Measurements from ENCODE around the gene SLC17A6.

Gene SLC17A6

DNA sequence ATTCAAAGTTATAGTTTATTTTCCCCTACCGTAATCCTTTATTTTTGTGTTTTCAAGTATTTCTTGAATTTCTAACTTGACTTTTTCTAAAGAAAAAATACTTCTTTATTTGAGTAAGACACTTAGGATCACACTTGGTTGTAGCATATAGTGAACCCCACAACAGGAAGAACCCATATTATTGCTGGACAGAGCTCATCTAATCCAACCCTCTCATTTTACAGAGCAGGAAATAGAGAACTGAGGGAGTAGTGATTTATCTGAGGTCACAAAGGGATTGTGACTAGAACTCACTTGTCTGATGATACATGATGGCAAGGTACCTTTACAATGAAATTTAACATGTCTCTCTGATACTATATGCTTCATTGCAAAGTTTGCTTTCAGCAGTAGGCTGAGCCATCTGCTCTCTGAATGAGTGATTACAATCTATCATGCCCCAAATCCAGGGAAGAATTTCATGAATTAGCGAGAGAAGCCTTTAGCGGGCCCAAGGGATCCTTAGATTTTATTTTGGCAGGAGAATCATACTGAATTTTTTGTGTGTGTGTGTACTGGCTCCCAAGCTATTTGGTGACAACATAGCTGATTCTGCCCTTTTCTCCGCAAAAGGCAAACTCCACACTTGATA is 9.8 kb downstream of the SLC17A6 start:
- Mint-ChIP-seq H3K27ac (no peak overlapping the region), H3K36me3 (ENCODE audit: low read depth) (peaks cover 3% of the 10 kb centered on the region), H3K4me3 (no peak overlapping the region), H3K4me1 (no peaks in the 10 kb centered on the region), H3K9me3 (no peaks in the 10 kb centered on the region), H3K27me3 (ENCODE audit: low read depth) (peaks cover 63% of the 10 kb centered on the region)
- TF ChIP-seq, protein P1, sequence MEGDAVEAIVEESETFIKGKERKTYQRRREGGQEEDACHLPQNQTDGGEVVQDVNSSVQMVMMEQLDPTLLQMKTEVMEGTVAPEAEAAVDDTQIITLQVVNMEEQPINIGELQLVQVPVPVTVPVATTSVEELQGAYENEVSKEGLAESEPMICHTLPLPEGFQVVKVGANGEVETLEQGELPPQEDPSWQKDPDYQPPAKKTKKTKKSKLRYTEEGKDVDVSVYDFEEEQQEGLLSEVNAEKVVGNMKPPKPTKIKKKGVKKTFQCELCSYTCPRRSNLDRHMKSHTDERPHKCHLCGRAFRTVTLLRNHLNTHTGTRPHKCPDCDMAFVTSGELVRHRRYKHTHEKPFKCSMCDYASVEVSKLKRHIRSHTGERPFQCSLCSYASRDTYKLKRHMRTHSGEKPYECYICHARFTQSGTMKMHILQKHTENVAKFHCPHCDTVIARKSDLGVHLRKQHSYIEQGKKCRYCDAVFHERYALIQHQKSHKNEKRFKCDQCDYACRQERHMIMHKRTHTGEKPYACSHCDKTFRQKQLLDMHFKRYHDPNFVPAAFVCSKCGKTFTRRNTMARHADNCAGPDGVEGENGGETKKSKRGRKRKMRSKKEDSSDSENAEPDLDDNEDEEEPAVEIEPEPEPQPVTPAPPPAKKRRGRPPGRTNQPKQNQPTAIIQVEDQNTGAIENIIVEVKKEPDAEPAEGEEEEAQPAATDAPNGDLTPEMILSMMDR (IDR thresholded peaks at IDR 0.05; ENCODE audit: unreplicated experiment in 3 of 3): no peak

DNA sequence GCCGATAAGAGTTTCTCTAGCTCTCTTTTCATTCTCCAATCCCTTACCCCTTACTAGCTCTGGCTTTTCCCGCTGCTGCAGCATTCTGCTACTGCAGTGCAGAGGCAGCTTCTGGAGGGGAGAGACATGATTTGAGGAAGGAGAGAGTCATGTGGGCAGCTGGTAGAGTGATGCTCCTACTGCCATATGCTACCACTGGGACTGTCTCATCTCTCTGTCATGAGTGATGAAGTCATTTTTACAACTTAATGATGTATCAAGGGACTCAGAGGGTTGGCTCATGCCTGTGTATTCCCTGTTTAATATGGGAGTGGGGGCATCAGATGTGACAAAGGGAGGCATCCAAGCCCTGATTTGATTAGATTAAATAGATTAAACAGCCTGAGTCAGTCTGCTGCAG is 11.3 kb downstream of the SLC17A6 start:
- Mint-ChIP-seq H3K27ac (no peak overlapping the region), H3K27me3 (ENCODE audit: low read depth) (peaks cover 48% of the 10 kb centered on the region), H3K4me1 (no peaks in the 10 kb centered on the region), H3K4me3 (no peak overlapping the region), H3K36me3 (ENCODE audit: low read depth) (no peaks in the 10 kb centered on the region), H3K9me3 (no peaks in the 10 kb centered on the region)
- TF ChIP-seq, protein P1 (IDR thresholded peaks at IDR 0.05; ENCODE audit: unreplicated experiment in 3 of 3): no peak

- Mint-ChIP-seq H3K27ac (no peak overlapping the region), H3K9me3 (no peaks in the 10 kb centered on the region), H3K36me3 (ENCODE audit: low read depth) (no peaks in the 10 kb centered on the region), H3K4me1 (no peaks in the 10 kb centered on the region), H3K27me3 (ENCODE audit: low read depth) (peaks cover 4% of the 10 kb centered on the region), H3K4me3 (no peak overlapping the region)
- TF ChIP-seq, protein P1 (IDR thresholded peaks at IDR 0.05; ENCODE audit: unreplicated experiment in 3 of 3): no peak
These were observed 21.1 kb downstream of the SLC17A6 start for GRCh38 chr11:22359295-22359694.

- Mint-ChIP-seq H3K9me3 (no peaks in the 10 kb centered on the region), H3K4me3 (no peak overlapping the region), H3K27me3 (ENCODE audit: low read depth) (peaks cover 4% of the 10 kb centered on the region), H3K36me3 (ENCODE audit: low read depth) (no peaks in the 10 kb centered on the region), H3K27ac (no peak overlapping the region), H3K4me1 (no peaks in the 10 kb centered on the region)
- TF ChIP-seq, protein P1 (IDR thresholded peaks at IDR 0.05; ENCODE audit: unreplicated experiment in 3 of 3): no peak
These were observed 33.0 kb downstream of the SLC17A6 start for GRCh38 chr11:22371160-22371559.

- Mint-ChIP-seq H3K4me1 (no peaks in the 10 kb centered on the region), H3K9me3 (no peaks in the 10 kb centered on the region), H3K27ac (no peak overlapping the region), H3K27me3 (ENCODE audit: low read depth) (no peaks in the 10 kb centered on the region), H3K4me3 (no peak overlapping the region), H3K36me3 (ENCODE audit: low read depth) (no peaks in the 10 kb centered on the region)
- TF ChIP-seq, protein P1 (IDR thresholded peaks at IDR 0.05; ENCODE audit: unreplicated experiment in 3 of 3): no peak
These were observed 48.9 kb downstream of the SLC17A6 start for GRCh38 chr11:22387126-22387525.

Data from nephron (organoid).